Spleen (tissue), 7 donors: Measurements from ENCODE around the gene RPS14.

Source experiments
- CTCF ChIP-seq, 11 experiments: fragments of 200-600 bp in 7 of 11; fragments of 450-650 bp in 4 of 11; sonication (generic) in 4 of 11; IDR thresholded peaks in 8 of 11; conservative IDR thresholded peaks in 3 of 11; 1 replicate in 7 of 11; 2 replicates in 4 of 11; pipeline versions ENCODE4 v1.4.0 to v1.8.0; 2016 to 2021; ENCODE audit warnings: antibody characterized with exemption in 11 of 11, inconsistent platforms in 4 of 11, mild to moderate bottlenecking in 1 of 11
- POLR2A ChIP-seq, 3 donors: fragments of 450-650 bp; IDR thresholded peaks; one replicate each; pipeline ENCODE4 v1.5.1; 2017; ENCODE audit warnings: antibody characterized with exemption in 3 of 3, mild to moderate bottlenecking in 1 of 3
- POLR2AphosphoS5 ChIP-seq, 3 donors: sonication (generic); formaldehyde crosslinking; IDR thresholded peaks; one replicate each; pipeline ENCODE4 v1.5.1; 2017; ENCODE audit warnings: antibody characterized with exemption in 3 of 3
- donor health status: DM: no; HTN: no; CAD: no; lungs with moderate emphysema.
- donor health status: DM: no; HTN: no; CAD: no.
- donor health status: DM: no; HTN: no; CAD: no.

DNA sequence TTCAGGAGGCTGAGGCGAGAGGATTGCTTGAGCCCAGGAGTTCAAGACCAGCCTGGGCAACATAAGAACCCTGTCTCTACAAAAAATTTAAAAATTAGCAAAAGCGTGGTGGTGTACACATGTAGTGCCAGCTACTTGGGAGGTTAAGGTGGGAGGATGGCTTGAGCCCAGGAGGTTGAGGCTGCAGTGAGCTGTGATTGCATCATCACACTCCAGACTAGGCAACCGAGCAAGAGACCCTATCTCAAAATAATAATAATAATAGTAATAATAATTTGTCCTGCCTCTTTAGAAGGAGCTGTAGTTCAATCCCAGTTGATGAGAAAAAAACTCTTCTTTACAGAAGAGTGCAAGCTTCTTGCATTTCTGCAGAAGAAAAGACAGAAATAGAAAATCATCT lies 26.8 kb downstream of the RPS14 start:
- TF ChIP-seq CTCF (IDR thresholded peaks at IDR 0.05 in 8 of 11, conservative IDR thresholded peaks at IDR 0.05 in 3 of 11) (no peak), POLR2A (IDR thresholded peaks at IDR 0.05) (no peak), POLR2AphosphoS5 (IDR thresholded peaks at IDR 0.05) (no peak)
